ENCODE measurements around the gene AGAP2.

The AGAP2 gene

DNA sequence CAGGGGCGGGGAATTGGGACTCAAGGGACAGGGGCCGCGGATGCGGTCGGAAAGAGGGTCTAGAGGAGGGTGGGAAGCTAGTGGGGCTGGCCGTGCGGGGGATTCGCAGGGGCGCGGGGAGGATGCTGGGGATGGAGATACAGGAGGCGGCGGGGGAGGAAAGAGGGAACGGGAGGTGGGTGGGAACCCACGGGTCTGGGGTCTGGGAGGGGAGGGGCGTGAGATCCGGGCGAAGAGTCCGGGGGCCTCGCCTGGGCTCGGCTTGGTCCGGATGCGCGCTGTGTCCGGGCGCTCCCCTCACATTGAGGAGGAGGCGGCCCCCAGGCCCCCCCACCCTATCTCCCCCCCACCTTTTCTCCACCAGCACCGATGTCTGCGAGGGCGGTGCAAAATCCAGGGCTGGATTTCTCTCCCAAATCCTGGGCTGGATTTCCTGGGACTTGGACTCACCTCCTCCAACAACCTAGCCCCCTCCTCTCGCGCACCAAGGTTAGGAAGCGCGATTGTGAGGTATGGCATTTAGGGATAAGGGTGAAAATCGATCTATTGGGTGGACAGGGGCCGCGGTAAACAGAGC, at the start of gene AGAP2:
Gene AGAP2, minus strand, starts transcription at position 82 of the 577 bp plus-strand sequence. CDS start 496 bp downstream, outside the sequence.
- no peak within 1 kb of the TSS for H2AFZ ChIP-seq (ENCODE audit: low read depth, low read length, severe bottlenecking)
- H3K9me2 ChIP-seq (replicated peaks; ENCODE audit: insufficient read depth, low read length), result no peaks in the 10 kb centered on the region
- H3K4me2 ChIP-seq (ENCODE audit: low read depth, low read length, poor library complexity, severe bottlenecking), result no peak within 1 kb of the TSS
- H3K9me3 ChIP-seq (ENCODE audit: insufficient read depth, low read length), result no peaks in the 10 kb centered on the region
- no peaks in the 10 kb centered on the region for H3K27me3 ChIP-seq (ENCODE audit: low read length)
- peaks cover 5% of the 10 kb centered on the region; the same call in 1 of the 2 replicates for H3F3A ChIP-seq (ENCODE audit: insufficient read depth)
- TF ChIP-seq CTCF (IDR thresholded peaks at IDR 0.05; ENCODE audit: insufficient read depth, low read length, poor library complexity, severe bottlenecking) (no peak), EZH2phosphoT487 (conservative IDR thresholded peaks at IDR 0.05; ENCODE audit: low read length) (no peak)
- H3K79me2 ChIP-seq (ENCODE audit: insufficient read depth, low read length), result peaks cover 12% of the 10 kb centered on the region
- H4K20me1 ChIP-seq (ENCODE audit: low read depth, low read length), result no peaks in the 10 kb centered on the region
- no peaks in the 10 kb centered on the region for H3K36me3 ChIP-seq (ENCODE audit: low read length)
- no peak within 1 kb of the TSS for H3K4me3 ChIP-seq (ENCODE audit: insufficient read depth, low read length, poor library complexity, severe bottlenecking)
- no peak within 1 kb of the TSS for H3K27ac ChIP-seq (ENCODE audit: low read depth, low read length)
- H3K9ac ChIP-seq (ENCODE audit: low read length), result no peak within 1 kb of the TSS

DNA sequence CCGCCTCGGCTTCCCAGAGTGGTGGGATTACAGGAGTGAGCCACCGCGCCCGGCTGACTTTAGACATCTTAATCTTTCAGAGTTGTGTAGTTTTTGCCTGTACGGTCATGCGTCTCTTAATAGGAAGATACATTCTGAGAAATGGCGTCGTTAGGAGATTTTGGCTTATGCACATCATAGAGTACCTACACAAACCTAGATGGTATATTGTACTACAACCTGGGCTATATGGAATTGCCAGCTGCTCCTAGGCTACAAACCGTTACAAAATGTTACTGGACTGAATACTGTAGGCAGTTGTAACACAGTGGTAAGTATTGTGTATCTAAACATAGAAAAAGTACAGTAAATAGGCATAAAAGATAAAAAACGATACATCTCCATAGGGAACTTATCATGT, 45.3 kb upstream of the AGAP2 start:
- H3K9me3 ChIP-seq (ENCODE audit: insufficient read depth, low read length), result no peaks in the 10 kb centered on the region
- H3K9me2 ChIP-seq (replicated peaks; ENCODE audit: insufficient read depth, low read length), result no peaks in the 10 kb centered on the region
- no peak overlapping the region for H3K27ac ChIP-seq (ENCODE audit: low read depth, low read length)
- no peak overlapping the region for H2AFZ ChIP-seq (ENCODE audit: low read depth, low read length, severe bottlenecking)
- H3K36me3 ChIP-seq (ENCODE audit: low read length), result peaks cover 22% of the 10 kb centered on the region; the same call in 1 of the 2 replicates
- no peak overlapping the region for H3K9ac ChIP-seq (ENCODE audit: low read length)
- H3K27me3 ChIP-seq (ENCODE audit: low read length), result no peaks in the 10 kb centered on the region
- peaks cover 16% of the 10 kb centered on the region for H3K79me2 ChIP-seq (ENCODE audit: insufficient read depth, low read length)
- H3F3A ChIP-seq (ENCODE audit: insufficient read depth), result no peaks in the 10 kb centered on the region
- TF ChIP-seq EZH2phosphoT487 (conservative IDR thresholded peaks at IDR 0.05; ENCODE audit: low read length) (no peak), CTCF (IDR thresholded peaks at IDR 0.05; ENCODE audit: insufficient read depth, low read length, poor library complexity, severe bottlenecking) (no peak)
- peak overlapping the region; percentile 91 for H3K4me2 ChIP-seq (ENCODE audit: low read depth, low read length, poor library complexity, severe bottlenecking)
- H4K20me1 ChIP-seq (ENCODE audit: low read depth, low read length), result no peaks in the 10 kb centered on the region
- H3K4me3 ChIP-seq (ENCODE audit: insufficient read depth, low read length, poor library complexity, severe bottlenecking), result no peak overlapping the region

DNA sequence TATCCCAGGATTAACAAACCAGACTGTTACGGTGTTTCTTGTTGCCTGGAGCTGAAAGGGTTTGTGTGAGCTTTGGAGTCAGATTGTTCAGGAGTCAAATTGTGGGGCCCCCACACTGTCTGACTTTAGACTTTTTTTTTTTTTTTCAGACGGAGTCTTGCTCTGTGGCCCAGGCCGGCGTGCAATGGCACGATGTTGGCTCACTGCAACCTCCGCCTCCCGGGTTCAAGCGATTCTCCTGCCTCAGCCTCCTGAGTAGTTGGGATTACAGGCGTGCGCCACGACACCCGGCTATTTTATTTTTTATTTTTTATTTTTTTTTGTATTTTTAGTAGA, 44.9 kb upstream of the AGAP2 start:
- Histone ChIP-seq H3K4me3 (ENCODE audit: insufficient read depth, low read length, poor library complexity, severe bottlenecking) (peak overlapping the region; percentile 100), H3K4me2 (ENCODE audit: low read depth, low read length, poor library complexity, severe bottlenecking) (peak overlapping the region; percentile 91), H2AFZ (ENCODE audit: low read depth, low read length, severe bottlenecking) (no peak overlapping the region), H3K27me3 (ENCODE audit: low read length) (no peaks in the 10 kb centered on the region), H4K20me1 (ENCODE audit: low read depth, low read length) (no peaks in the 10 kb centered on the region), H3K9ac (ENCODE audit: low read length) (peak overlapping the region; percentile 92), H3K79me2 (ENCODE audit: insufficient read depth, low read length) (peaks cover 16% of the 10 kb centered on the region), H3K36me3 (ENCODE audit: low read length) (peaks cover 22% of the 10 kb centered on the region; the same call in 1 of the 2 replicates), H3K27ac (ENCODE audit: low read depth, low read length) (no peak overlapping the region), H3K9me3 (ENCODE audit: insufficient read depth, low read length) (no peaks in the 10 kb centered on the region), H3F3A (ENCODE audit: insufficient read depth) (no peaks in the 10 kb centered on the region), H3K9me2 (replicated peaks; ENCODE audit: insufficient read depth, low read length) (no peaks in the 10 kb centered on the region)
- no peak for TF ChIP-seq EZH2phosphoT487 (conservative IDR thresholded peaks at IDR 0.05; ENCODE audit: low read length)
- no peak for TF ChIP-seq CTCF (IDR thresholded peaks at IDR 0.05; ENCODE audit: insufficient read depth, low read length, poor library complexity, severe bottlenecking)

Measured in SU-DHL-6 (cell line).